ENCODE data around the gene R3HDM2.

The R3HDM2 gene

DNA sequence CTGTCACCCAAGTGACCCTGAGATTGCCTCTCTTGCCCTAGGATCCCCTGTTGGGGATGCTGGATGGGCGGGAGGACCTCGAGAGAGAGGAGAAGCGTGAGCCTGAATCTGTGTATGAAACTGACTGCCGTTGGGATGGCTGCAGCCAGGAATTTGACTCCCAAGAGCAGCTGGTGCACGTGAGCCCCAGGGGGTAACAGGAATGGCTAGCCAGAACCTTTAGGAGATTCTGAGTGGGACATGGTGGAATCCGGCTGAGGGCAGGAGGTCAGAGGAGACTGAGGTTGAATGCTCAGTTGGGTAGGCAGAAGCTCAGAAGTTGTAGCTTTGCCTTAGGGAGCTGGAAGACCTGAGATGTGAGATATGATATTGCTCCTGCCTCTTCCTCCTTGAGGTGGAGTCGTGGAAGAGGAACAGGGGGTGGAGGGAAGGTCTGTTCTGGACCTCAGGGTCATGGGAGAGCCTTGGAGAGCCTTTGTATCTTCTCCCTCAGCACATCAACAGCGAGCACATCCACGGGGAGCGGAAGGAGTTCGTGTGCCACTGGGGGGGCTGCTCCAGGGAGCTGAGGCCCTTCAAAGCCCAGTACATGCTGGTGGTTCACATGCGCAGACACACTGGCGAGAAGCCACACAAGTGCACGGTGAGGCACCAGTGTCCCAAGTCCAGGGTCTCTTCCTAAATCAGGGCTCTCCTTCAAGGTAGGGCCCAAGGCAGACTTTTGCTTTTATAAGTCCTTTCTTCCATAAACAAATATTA, 35.1 kb upstream of the R3HDM2 start:
- no peak for DNase-seq

DNA sequence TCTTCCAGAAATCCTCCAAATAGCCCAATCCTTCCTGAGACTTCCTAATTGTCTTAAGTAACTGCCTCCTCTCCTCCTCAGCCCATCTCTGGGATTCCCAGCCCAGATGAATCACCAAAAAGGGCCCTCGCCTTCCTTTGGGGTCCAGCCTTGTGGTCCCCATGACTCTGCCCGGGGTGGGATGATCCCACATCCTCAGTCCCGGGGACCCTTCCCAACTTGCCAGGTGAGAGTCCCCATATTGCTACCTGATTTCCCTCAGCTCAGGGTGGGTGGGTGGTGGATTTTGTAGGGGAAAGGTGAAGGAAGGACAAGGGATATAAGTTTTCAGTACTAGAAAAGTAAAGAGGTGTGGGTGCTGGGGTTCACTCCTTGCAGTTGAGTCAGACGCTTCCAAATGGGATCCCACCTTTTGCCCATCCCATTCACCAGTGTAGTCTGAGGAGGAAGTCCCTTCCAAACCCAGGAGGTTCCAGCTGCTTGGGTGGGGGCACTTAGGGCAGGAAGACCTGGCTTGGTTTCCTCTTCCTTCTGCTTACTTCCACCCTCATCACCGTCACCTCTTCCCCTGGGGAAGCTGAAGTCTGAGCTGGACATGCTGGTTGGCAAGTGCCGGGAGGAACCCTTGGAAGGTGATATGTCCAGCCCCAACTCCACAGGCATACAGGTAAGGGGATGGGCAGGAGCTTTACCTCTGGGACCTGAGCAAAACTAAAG, 34.3 kb upstream of the R3HDM2 start:
- no peak for DNase-seq

DNA sequence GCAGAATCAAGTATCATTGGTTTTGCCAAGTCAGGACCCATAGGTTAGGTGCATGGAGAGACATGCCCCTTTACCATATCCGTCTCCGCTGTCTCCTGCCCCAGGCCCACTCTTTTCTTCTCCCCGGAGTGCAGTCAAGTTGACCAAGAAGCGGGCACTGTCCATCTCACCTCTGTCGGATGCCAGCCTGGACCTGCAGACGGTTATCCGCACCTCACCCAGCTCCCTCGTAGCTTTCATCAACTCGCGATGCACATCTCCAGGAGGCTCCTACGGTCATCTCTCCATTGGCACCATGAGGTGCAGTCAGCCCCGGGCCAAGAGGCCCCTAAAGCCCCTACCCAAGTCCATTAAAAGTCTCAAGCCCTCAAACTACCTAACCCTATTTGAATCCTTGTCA, 33.7 kb upstream of the R3HDM2 start:
- no peak for DNase-seq

DNA sequence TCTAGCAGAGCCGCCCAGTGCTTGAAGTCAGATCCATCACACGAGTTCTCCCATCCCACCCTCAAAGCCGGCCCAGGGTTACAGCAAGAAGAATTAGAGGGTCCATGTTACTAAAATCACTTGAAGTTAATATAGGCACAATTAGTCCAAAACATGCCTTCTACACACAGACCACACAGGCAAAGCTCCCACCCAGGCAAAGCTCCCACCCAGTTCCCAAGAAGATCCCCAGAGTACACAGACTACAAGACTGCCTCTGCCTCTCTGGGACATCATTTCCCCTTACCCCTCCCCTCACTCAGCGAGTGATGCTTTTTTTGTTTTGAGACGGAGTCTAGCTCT, 32.0 kb upstream of the R3HDM2 start:
- DNase-seq: no peak

DNA sequence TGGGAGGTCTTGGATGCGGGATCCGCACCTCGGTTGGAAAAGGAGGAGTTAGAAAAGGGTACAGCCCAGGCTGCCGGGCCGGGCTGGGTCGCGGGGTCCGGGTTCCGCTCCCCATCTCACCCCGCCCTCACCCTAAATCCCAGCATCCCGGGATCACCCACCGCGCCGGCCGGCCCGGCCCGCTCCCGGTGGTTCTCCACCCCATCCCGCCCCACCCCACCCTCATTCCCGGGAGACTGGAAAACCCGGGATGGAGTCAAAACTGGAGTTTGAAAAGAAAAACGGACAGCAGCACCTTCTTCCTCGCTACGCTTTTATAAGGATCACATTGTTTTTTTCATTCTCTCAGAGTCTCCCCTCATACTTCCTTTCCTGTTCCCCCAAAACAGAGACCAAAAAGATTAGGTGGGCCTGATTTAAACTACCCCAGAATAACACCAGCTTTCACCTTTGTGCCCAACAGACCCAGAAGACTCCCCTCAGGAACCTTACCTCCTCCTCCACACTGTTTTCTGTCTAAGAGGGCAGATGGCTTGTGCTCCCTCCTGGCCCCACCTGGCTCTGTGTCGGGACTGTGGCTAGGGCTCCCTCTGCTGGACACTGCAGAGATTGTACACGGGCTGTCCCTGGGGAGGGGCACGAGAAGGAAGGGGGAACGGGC, 31.5 kb upstream of the R3HDM2 start:
- DNase-seq: peak; percentile 92

DNA sequence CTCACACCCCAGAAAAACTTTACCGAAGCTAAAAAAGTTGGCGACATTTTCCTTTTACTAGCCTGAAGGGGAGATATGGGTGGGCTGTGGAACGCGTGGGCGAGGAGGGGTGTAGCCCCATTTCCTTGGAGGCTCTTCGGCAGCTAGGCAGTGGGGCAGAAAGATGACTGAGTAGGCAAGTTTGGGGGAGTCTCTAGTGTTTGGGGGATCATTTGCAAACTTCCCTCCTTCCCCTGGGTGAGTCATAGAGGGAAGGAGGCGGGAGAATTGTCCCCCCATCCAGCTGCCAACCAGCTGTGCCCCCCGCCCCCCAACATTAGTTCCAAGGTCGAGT, 31.0 kb upstream of the R3HDM2 start:
- DNase-seq: peak; percentile 41

DNA sequence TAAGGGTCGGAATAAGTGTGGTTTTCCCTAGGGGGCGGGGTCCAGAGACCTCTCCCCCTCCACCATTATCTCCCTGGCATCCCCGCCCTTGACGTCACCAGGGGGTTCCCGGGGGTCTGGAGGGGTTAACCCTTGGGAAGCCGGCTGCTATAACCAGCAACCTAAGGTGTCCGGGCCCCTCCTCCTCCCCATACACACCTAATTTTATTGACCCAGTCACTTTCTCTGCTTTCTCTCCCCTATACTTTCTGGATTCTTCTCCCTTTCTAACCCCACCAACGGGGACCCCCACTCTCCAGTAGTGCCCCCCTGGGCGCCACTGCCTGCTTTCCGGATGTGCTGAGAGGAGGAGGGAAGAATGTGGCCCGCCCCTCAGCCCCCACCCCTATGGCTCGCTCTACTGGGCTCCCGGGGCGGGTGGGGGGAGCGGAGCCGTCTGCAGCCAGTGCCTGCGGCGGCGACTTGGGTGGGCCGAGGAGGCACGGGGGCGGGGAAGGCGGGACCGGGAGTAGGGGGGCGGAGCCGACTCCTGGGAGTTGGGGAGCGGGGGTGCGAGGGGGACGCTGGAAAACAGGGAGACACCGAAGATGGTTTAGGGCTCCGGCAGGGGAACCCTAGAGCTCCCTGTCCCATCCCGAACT, 30.6 kb upstream of the R3HDM2 start:
- peak; percentile 37 for DNase-seq

DNA sequence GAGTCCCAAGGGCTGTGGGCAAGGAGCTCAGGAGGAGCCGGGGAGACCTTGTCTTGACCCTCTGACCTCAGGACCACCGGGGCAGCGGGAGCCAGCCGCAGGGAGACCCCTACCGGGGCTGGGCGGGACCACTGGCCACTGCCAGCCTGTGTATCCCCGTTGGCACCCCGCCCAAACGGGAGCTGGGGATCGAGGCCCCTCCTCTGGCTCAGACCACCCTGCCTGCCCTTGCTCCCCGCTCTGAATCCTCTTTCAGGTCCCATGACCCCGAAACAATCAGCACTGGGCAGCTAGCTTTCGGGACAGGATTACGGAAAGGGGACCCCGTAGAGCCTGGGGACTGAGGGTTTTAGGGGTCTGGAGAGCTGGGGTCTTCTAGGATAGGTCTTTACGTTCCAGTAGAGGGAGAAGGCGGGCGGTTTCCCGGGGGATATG, 30.0 kb upstream of the R3HDM2 start:
- no peak for DNase-seq

DNA sequence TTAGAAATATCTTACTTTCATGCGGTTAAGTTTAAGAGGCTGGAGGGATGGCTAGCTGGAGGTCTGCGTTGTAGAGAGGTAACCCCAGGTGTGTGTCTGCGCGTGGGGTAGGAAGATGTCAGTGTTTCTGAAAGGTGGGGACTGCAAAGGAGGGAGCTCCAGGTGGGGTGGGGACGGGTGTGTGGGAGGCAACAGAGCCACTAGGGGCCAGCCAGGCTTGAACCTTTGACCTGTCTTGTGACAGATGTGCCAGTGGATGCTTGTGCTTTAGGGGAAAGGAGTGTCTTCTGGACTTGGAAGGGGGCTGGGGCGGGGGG, 29.6 kb upstream of the R3HDM2 start:
- peak; percentile 22 for DNase-seq

DNA sequence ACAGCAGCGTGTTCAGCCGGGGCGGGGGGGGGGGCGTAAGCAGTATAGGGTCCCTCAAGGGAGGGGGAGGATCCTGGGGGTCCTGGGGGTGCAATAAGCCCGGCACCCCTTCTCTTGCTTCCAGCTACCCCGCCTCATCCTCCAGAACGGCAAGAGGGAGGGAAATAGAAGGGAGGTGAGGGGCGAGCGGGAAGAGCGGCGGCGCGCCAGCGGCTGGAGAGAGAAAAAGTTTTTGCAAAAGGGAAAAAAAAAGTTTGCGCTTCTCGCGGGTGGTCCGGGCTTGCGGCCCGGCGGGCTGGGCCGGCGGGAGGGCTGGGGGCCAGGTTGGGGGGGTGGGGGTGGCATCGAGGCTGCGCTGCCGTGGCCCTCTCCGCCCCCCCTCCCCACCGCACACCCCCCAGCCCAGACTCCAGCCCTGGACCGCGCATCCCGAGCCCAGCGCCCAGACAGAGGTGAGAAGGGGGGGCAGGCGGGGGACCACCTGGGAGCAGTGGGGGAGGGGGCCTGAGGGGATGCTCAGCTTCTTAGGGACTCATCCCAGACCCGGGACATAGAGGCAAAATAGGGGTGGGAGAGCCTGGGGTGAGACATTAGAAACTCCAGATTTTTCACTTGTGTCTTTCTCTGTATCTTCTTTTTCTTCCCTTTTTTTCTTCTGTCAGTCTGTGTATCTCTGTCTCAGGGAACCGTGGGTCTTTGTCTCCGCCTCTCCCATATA, 29.1 kb upstream of the R3HDM2 start, which contains the start of gene GLI1:
Gene GLI1 (plus strand): TSS at position 36 of the 718 bp plus-strand sequence. CDS start 3,907 bp downstream, outside the sequence.
- no peak for DNase-seq

DNA sequence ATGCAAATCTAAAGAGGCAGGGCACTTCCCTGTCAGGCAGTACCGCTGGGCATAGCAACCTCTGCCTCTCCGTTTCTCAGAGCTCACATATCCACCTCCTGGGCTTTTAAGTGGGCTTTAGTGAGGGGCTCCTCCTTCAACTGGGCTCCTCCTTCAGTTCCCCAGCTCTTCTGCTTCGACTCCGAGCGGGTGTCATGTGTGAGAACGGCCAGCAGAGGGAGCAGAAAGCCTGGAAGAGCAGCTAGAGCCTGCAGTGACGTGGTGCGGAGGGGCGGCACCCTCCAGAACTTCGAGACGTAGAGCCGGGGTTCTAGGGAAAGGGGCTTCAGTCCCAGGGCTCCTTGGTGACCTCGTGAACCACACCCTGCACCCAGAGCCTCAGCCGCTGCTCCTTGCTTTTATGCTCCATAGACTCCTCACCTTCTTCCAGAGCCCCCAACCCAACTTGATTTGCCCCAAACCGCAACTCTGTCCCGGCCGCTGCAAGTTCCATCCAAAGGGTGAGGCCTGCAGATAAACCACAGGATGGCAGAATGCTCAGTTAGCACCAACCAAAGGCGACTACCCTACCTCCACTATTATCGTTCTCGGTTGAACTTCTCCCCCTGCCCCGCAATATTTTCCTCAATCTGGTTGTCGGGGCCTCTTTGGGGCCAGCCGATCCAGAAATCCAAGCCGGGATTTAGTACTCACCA, 28.4 kb upstream of the R3HDM2 start:
- DNase-seq: peak; percentile 90

DNA sequence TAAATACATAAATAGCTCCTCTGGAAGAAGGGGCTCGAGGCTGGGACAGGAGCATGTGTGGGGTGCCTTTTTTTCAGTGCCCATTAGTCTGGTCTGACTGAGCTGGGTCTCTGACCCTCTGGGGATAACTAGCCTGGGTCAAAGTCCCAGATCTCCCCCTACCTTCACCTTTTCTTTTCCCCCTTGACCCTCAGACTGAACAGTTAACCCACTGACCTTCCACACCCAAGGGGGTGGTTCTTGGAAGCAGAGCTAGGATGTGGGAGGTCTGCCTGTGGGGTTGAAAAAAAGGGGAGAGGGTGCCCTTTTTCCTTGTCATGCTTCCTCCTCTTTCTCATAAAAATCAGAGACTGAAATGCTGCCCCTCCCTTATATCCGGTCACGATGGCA, 27.8 kb upstream of the R3HDM2 start:
- DNase-seq: no peak

DNA sequence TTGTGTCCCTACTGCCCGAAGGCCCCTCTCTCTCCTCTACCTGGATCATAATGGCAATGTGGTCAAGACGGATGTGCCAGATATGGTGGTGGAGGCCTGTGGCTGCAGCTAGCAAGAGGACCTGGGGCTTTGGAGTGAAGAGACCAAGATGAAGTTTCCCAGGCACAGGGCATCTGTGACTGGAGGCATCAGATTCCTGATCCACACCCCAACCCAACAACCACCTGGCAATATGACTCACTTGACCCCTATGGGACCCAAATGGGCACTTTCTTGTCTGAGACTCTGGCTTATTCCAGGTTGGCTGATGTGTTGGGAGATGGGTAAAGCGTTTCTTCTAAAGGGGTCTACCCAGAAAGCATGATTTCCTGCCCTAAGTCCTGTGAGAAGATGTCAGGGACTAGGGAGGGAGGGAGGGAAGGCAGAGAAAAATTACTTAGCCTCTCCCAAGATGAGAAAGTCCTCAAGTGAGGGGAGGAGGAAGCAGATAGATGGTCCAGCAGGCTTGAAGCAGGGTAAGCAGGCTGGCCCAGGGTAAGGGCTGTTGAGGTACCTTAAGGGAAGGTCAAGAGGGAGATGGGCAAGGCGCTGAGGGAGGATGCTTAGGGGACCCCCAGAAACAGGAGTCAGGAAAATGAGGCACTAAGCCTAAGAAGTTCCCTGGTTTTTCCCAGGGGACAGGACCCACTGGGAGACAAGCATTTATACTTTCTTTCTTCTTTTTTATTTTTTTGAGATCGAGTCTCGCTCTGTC, 26.1 kb upstream of the R3HDM2 start:
- DNase-seq: no peak

DNA sequence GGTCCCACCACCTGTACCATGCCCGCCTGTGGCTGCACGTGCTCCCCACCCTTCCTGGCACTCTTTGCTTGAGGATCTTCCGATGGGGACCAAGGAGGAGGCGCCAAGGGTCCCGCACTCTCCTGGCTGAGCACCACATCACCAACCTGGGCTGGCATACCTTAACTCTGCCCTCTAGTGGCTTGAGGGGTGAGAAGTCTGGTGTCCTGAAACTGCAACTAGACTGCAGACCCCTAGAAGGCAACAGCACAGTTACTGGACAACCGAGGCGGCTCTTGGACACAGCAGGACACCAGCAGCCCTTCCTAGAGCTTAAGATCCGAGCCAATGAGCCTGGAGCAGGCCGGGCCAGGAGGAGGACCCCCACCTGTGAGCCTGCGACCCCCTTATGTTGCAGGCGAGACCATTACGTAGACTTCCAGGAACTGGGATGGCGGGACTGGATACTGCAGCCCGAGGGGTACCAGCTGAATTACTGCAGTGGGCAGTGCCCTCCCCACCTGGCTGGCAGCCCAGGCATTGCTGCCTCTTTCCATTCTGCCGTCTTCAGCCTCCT, 25.4 kb upstream of the R3HDM2 start:
- peak; percentile 60 for DNase-seq

DNA sequence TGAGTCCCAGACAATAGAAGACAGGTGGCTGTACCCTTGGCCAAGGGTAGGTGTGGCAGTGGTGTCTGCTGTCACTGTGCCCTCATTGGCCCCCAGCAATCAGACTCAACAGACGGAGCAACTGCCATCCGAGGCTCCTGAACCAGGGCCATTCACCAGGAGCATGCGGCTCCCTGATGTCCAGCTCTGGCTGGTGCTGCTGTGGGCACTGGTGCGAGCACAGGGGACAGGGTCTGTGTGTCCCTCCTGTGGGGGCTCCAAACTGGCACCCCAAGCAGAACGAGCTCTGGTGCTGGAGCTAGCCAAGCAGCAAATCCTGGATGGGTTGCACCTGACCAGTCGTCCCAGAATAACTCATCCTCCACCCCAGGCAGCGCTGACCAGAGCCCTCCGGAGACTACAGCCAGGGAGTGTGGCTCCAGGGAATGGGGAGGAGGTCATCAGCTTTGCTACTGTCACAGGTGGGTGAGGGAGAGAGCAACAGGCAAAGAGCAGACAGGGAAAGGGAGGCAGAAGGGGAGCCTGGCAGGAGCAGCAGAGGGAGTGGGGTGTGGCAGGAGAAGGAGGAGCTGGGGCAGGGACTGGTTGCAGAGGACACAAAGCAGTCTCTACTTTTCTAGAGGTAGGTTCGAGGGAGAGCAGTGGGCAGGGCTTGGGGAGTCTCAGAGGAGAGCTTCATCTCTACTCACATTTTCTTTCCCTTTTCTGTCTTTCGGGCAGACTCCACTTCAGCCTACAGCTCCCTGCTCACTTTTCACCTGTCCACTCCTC, 24.7 kb upstream of the R3HDM2 start:
- no peak for DNase-seq

DNA sequence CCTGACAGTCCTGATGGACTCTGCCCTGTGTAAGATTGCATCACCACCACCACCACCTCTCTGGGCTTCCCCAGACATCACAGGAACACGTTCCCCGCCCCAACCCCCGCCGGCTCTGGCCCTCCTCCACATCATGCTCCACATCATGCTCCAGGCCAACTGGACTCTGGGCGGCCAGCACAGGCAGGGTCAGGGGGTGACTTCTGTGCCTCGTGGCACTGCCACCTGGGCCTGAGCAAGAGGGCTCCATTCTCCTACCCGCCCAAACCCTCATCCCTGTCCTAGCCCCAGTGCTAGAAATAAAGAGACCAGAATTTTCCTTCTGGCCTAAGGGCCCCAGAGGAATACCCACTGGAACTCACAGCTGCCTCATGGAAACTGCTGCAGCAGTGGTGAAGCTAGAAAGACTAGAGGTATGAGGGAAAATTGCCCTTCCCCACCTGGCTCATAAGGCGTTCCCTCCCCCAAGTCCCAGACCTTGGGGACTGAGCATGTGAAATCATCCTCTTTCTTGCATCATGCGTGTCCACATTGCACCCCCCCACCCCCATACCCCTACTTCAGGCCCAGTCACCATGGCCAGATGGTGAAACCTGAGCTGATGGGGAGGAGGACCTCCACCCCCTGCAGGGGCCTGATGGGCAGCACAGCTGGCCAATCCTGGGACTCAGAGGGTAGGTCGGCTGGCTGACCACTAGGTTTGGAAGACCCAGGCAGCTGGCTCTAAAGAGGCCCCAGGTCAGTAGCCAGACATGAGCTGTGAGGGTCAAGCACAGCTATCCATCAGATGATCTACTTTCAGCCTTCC, 23.9 kb upstream of the R3HDM2 start, which contains the start of gene INHBE:
Gene INHBE (plus strand): TSS at position 742 of the 808 bp plus-strand sequence. CDS start 230 bp downstream, outside the sequence.
- DNase-seq: peak; percentile 6

DNA sequence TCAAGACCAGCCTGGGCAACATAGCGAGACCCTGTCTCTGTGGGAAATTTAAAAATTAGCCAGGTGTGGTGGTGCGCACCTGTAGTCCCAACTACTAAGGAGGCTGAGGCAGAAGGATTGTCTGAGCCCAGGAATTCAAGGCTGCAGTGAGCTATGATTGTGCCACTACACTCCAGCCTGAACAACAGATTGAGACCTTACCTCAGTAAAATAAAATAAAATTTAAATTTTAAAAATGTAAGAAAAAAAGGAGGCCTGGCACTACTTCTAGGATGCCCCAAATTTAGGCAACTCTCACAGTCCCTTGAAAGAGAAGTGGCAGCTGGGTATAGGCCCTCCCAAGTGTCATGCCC, 23.3 kb upstream of the R3HDM2 start:
- DNase-seq: no peak

DNA sequence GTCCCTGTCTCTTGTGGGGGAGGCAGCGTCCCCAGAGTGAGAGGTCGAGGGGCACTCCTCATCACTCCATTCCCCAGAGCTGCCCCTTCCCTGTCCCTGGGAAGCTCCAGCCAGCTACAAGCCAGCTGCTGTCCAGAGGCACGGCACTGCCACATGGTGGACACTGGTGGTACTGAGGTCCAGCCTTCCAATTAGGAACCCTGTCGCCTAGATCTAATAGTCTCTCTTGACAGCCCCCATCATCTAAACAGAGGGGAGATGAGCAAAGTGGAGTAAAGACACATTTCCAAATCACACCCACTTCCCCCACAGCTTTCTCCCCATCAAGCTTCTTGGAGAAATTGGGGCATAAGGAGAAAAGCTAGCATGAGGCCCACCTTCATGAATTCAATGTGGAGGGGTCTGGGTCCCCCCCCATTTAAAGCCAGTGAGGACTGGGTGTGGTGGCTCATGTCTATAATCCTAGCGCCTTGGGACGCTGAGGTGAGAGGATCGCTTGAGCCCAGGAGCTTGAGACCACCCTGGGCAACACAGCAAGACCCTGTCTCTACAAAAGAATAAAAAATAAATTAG, 22.2 kb upstream of the R3HDM2 start:
- DNase-seq: peak; percentile 54

Measured in kidney glomerular epithelial cell (primary cell).